22Rv1 (cell line): ENCODE measurements around the gene TPSG1.

Experiments used
- ZFX ChIP-seq: fragments of 450-650 bp; IDR thresholded peaks from 2 replicates; pipeline ENCODE4 v1.6.1; 2017; ENCODE audit warnings: antibody characterized with exemption, borderline replicate concordance
- TF ChIP-seq, protein P1 (sequence below): fragments of 450-650 bp; IDR thresholded peaks from 2 replicates; pipeline ENCODE4 v1.5.1; 2017; ENCODE audit warnings: mild to moderate bottlenecking

DNA sequence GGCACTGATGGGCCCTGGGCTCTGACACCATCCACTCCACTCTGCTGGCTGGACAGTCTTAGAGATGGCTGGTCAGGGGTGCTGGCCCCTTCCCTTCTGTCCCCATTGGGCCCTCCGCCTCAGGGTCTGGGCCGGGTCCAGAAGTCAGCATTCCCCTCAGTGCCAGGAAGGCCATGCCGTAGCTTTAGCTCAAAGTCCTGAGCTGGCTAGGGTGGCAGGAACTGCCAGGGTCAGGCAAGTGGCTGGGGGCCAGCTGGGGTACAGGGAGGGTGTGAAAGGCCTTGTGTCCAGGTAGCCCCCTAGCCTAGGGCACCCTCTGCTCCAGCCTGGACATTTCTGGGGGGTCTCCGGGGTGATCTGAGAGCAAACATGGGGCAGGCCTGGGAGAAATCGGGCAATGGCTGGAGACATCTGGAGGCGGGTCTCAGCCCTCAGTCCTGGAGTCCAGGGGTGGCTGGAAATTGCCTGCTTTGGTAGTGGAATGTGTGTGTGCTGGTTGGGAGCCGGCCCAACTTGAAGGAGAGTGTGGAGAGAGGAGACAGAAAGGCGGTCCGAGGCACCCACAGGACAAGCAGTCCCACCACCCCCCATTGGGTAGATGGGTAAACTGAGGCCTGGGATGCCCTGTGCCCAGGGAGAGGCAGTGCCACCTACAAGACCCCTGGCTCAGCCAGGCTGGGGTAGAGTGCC lies 32.5 kb downstream of the TPSG1 start:
- TF ChIP-seq, protein P1, sequence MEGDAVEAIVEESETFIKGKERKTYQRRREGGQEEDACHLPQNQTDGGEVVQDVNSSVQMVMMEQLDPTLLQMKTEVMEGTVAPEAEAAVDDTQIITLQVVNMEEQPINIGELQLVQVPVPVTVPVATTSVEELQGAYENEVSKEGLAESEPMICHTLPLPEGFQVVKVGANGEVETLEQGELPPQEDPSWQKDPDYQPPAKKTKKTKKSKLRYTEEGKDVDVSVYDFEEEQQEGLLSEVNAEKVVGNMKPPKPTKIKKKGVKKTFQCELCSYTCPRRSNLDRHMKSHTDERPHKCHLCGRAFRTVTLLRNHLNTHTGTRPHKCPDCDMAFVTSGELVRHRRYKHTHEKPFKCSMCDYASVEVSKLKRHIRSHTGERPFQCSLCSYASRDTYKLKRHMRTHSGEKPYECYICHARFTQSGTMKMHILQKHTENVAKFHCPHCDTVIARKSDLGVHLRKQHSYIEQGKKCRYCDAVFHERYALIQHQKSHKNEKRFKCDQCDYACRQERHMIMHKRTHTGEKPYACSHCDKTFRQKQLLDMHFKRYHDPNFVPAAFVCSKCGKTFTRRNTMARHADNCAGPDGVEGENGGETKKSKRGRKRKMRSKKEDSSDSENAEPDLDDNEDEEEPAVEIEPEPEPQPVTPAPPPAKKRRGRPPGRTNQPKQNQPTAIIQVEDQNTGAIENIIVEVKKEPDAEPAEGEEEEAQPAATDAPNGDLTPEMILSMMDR, result no peak
- no peak for TF ChIP-seq ZFX
